Stimulated activated CD8-positive, alpha-beta memory T cell treated with anti-CD3 and anti-CD28 coated beads, Interleukin-7, amount 100 ng/mL, for 24 hours (primary cell): ENCODE results near the gene PTH1R.

Experiments
- DNase-seq: peaks from one replicate; pipeline ENCODE4 v3.0.0-alpha.2; 2020; ENCODE audit warnings: low read depth

The PTH1R gene

DNA sequence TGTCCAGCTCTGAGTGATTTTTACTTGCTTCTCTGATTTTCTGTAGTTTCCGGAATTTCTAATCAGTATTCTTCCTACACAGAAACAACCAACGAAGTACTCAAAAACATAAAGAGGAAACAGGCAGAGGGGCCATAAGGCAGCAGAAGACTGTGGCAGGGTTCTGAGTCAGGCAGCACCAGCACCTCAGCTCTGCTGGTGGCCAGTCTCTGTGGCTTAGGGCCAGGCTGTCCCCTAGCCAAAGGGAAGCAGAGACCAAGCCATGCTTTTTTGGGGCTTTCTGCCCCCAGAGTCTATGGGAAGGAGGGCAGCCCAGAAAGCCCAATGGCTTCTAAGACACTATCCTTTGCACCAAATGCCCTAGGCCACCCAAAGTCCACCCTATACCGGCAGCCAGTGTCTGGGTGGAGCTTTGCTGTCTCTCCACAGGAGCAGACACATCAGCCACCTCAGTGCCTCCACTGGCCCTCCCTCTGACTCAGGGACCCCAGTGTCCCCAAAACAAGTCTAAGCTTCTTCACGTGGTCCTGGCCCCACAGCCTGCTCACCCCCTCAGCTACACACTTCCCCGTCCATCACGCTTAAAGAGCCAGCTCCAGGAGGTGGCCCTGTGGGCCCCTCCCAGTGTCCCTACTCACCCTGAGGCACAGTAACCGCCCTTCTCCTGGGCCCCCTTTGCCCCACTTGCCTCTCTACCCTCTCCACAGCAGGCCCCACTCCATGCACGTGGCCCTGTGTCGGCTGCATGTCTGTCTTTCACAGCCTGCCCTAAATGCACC, 52.8 kb downstream of the PTH1R start:
- DNase-seq = no peak

DNA sequence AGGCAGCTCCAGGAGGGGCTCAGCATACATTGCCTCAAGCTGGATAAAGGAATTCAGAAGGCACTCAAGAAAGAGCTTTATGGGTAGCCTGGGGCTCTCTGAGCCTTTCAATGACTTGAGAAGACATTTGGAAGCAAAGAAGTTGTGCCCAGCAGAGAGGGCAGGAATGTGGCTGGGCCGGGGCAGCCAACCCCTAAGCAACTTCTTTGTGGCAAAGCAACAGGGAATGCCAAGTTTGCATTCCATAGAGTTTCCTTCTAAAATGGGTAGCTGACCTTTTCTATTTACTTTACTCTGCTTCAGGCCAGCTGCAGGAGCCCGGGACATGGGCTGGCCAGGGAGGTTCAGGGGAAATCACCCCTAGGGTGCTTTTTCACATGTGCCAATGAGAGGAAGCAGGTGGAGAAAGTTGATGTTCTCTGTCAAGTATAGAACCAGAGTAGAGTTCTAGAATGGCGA, 53.5 kb downstream of the PTH1R start:
- DNase-seq = no peak

DNA sequence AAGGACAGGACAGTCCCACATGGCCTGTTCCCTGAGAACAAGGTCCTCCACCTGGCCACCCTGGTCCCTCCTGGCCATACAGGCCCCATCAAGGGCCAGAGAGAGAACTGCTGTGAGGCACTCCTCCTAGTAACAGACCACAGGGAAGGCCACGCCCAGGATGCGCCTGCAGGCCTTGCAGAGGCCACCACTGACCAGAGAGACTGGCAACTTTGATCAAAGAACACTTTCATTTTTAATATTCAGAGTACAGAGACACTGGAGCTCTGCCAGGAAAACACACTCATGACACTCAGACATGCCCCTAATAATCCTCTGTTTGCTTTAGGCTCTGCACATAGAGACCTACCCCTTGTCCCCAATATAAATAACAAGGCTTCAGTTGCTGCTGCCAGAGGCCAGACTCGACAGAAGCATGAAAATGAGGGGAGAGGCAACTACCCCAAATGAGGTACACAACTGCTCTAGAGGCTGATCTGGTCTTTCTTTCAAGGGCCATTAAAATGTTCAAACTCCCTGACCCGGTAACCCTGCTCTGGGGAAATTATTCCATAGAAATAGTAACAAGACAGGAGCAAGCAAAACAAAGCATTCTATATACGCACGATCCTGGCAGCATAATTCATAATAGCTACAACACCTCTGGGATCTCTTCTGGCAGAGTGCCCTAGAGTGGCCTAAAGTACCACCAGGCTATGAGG, 54.3 kb downstream of the PTH1R start:
- no peak for DNase-seq

DNA sequence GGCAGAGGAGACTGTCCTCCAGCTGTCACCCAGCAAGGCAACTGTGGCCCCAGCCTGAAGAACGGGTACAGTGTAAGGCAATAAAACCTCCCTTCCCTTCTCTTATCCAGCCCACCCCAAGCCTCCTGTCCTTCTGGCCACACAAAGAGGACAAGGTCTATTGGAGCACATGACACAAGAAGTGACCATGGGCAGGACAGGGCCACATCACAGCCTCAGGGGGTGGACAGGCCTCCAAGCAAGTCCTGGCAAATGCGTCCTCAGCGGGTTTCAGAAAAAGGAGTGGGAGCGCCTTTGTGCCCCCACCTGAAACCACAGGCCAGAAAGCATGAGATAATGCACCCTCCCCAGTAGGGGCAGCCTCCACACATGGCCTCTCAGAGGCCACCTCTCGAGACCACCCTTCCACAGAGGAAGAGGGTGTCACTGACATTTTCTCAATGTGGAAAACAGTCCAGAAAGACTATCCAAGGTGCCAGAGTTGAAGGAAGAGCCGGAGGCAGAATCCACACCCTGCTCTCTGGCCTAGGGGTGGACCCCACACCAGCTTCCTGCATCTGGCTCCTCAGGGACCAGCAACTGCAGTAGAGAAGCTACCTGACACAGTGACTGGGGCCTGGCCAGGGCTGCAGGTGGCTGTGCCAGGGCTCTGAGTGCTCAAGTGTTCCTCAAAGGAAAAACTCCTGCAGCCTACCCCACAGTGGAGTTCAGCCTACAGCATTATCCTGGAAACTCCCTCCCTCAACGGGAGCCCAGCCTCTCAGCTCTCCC, 55.1 kb downstream of the PTH1R start:
- no peak for DNase-seq

DNA sequence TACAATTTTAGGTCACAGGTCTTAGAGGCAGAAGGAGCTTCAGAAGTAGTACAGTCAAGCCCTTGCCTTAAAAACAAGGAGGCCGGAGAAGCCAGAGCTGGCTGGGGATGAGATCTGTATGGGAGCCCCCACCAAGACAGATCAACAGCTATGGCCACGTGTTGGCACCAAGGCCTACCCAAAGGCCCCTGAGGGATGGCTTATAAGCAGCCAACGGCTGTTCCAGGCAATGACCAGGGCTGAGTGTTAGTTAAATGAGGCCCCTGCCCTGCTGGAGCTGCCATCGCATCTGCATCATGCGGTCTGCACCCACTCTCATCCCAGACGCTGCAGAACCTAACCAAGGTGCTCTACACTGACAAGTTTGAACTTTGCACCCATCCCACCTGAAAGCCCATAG, 55.7 kb downstream of the PTH1R start:
- DNase-seq = no peak

DNA sequence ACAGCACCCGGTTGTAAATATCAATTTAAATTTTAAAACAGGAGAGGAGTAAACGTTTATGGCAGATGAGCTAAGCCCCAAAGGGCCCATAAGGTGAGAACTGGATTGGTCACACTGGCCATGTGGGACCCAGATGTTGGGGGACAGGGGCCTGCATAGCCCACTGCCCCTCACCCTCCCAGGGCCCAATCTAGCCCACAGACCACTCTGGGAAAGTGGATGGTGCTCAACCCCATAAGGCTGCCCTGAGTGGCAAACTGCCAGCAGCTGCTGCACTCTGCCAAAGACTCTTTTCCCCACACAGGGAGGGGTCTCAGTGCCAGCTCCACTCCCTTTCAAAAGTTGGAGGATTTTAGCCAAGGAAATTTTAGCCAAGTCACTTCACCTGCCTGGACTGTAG, 56.6 kb downstream of the PTH1R start:
- no peak for DNase-seq

DNA sequence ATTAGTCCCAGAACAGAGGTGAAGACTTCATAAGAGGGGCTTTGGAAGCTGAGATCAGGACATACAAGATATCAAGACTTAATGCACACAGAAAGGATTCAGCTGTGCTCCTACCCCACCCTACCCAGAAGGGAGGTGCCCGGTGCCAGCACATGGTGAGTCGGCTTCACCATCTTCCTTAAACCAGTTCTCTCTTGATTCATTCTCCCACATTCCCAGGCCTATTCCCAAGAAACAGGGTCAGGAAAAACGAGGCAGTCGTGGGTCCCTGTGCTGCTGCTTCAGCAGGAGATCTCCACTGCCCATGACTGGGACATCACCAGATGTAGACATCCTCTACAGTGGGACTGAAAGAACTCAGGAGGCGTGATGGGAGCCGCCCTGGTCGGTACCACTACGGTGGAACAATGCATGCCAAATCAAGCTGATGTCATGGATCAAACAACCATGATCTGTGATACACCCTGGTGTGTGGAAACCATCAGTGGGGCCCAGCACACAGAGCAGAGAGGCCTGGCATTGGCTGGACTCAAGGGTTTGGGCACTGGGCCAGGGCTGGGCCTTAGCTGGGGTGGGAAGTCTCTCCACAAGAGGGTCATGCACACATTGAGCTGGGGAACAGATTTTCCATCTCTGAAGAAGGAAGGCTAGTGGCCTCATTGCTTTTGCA, 57.1 kb downstream of the PTH1R start:
- DNase-seq = no peak

DNA sequence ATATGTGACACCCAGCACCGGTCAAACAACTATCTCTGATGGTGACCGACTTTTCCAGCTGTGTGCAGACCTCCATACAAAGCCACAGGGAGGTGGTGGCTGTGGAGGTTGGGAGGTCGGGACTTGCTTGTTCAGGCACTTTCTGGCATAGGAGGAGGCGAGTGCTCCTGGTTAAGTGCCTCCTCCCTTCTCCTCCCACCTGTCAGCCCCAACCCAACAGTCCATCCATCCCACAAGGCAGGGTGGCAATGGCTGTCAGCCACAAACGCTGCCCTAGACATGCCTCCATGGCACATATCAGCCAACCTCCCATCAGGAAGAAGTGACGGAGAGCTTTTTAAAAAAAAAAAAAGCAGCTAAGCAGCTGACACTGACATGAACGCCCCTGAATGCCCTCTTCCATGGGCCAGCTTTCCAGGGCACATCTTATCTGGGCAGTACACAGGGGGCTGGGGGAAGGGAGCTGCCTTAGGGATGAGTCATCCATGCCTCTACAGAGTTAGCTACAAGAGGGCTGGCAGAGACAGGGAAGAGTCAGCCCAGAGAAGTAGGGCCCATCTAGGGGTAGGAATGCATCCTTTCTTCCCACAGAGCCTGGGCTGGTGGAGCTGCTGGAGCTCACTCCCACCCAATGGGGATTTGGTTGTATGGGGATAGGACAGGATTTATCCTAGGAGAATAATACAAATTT, 57.8 kb downstream of the PTH1R start:
- no peak for DNase-seq

DNA sequence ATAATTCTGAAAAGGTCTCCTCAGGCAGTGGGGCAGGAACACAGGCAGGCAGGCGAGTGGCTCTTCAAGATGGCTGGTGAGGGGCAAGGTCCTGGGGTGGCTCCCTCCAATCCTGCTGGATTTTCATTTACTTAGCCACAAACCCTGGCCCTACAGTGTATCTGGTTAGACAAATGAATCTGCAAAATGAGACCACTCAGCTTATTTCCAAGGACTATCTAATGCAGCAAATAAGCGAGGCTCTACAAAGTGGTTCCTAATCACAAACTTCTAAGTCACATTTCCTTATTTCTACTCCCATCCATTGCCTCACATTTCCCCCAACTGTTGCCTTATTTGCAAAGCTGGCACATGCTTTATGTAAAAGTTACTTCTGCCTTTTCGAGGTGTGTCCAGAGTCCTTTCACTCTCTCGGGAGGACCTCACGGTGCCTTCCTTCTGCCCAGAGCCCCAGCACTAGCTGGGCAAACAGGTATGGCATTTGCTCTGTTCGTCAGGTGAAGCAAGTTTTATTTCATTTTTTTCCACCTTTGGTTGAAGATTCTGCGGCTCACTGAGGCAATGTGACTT, 58.6 kb downstream of the PTH1R start:
- no peak for DNase-seq

DNA sequence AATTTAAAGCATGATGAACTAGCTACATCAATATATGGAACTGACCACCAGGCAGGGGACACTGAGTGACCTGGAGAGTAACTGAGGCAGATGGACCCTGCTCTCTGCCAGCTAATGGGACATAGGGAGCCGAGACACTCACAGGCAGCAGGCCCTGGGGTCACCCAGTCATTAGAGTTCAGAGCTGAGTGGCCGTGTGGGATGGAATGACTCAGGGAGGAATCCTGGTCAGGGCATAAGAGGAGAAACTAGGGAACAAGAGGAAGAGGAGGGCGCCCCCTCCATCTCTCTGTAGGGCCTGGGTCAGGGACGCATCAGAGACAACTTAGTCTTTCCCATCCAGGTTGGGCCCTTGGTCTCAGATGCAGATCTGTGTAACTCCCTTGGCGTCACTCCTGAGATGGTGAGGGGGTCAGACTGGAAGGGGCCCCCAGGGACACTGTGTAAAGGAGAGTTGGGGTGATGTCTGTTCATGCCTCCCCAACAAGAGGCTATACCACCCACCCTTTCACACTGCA, 59.3 kb downstream of the PTH1R start:
- no peak for DNase-seq

DNA sequence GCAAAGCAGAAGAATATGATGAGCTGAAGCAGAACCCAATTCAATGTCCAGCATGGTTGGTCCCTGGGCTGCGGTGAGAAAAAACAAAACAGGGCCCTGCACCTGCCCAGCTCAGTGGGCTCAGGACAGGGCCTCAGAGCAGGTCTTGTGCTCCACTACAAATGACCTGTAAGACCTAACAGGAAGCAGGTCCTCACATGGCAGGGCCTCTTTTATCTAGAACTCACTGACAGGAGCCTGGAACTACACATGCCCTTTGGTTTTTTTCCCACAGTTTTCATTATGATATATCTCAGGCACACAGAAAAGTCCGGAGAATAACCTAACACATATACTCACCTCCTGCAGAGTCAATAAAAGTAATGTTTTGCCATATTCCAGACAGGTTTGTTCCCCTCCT, 60.6 kb downstream of the PTH1R start:
- DNase-seq = no peak

DNA sequence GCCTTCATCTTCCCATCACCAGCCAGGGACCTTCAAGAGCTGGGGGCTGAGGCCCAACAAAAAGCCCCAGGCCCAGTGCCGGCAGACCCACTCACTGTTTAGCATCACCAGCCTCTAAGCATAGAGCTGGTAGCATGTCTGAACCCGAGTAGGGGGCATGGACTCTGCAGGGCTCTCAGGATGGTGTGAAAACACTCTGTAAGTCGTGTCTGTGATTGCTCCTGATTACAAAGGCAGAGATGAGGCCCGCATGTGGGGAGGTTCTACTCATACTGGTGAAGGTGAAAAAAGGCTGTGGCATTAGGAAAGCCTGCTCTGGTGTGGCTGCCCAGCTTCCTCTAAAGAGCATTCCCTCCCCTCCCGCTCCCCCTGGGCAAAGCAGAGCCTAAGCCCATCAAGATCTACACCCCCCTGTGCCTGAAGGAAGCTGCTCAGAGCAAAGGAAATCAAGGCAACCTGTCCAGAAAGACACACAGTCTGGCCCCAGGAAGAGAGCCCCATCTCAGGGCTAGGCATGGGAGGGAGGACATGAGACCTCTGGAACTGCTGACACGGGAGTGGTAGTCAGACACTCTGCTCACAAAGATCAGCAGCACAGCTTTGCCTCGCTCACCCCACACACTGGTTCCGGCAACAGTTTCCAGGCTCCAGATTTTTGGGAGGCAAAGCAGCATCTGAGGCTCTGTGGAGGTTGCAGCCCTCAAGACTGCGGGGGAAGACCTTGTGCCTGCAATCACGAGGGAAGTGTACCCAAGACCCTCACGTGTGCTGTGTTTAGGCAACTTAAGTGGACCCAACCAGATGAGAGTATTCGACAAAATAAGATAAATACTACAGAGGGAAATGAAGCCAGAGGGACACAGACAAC, 62.3 kb downstream of the PTH1R start:
- no peak for DNase-seq

DNA sequence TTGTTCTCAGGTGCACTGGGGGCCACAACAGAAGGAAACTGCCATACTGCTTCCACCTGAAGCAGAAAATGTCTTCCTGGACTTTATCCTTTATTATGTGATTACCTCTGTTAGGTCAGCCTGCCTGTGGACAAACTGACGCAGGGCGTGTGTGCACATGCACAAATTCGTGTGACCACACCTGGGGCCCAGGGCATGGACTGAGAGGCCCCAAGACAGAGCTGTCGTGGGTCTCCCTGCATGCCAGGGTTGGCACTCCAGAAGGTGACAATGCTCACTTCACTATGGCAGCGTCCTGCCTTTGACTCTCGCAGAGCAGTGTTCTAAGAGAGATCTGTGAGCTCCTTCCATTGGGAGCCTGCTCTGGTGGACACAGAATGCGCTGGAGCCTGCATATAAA, 64.6 kb downstream of the PTH1R start:
- DNase-seq = no peak

DNA sequence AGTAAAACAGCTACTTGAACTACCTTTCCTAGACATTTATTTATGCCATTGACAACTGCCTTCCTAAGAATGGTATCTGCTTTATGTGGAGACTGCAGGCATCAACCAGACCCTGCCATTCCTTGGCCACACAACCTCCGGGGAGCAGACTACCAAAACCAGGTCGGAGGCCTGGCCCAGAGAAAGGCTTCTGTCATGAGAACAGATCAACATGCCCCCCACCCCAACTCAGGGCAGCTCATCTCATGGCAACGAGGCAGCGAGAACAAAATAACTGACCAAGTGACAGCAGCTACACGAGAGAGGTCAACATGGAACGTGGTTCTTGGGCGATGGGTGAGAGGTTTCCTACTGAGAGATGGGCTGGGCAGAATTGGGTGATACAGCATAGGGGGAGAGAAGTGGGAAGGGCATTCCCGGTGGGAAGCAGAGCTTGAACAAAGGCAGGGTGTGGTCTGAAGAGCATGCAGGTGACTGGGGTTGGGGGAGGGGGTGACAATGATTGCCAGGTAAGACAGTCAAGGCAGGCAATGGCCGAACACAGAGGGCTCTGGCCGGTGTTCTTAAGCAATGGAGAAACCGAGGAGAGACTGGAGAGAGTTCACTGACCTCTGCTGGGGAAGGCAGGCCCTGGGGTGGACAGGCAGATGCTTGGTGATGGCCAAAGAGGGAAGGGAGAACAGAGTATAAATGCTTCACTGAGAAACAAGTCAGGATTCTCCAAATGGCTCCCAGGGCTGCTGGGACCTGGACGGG, 65.1 kb downstream of the PTH1R start:
- DNase-seq = no peak

DNA sequence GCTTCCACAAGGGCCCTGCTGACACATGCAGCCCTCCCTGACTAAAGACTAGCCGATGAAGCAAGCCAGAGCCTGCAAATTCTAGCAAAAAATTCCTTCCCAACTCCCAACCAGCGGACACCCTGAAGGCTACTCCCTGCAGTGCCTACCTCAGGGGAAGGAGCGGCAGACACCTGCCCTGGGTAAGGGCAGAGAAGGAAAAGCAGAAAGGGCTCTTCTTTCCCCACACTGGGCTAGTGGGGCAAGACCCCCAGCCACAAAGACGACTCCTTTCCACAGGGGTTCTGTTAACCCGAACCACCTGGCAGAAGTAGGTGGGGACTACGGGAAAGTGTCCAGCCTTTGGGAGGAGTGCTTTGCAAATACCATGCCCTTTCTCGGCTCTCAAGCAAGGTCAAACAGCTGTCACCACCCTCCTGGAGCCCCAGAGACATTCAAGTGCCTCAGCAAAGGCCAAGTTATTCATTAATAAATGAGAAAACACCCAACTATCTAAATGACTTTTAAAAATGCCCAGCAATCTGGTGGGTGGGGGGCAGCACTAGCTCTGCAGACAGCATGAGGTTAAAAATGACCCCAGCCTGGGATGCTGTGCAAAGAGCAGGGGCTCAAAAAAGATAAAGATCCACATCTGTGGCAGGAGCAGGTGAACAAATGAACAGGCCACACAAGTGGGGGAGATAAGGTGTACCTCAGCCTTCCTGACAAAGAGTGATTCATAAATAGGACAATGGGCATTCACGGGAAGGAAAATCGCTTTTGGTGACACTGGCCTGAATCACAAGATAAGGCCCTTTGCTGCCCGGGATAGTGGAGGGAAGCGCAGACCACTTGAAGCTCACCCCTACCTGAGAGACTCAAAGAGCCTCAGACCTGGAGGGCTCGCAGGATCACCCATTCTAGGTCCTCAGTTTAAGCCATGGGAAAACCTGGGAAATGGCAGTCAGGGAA, 66.0 kb downstream of the PTH1R start:
- no peak for DNase-seq

DNA sequence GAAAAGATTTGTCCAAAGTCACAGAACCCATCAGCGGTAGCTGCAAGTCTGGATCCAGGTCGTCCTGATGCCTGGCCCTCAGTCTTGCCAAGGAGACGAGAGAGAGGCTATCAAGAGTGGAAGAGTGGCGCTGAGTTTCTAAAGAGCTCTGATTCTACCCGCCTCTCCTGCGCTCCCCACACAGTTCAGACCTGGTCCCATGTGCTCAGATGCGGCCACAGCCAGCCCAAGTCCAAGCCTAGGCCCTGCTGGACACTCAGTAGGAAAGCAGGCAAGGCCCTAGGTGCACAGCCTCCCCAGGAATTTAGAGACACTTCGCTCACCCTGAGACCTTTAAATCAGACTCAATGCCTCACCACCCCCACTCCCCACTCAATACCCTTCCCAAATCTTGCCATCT, 66.7 kb downstream of the PTH1R start:
- DNase-seq = no peak

DNA sequence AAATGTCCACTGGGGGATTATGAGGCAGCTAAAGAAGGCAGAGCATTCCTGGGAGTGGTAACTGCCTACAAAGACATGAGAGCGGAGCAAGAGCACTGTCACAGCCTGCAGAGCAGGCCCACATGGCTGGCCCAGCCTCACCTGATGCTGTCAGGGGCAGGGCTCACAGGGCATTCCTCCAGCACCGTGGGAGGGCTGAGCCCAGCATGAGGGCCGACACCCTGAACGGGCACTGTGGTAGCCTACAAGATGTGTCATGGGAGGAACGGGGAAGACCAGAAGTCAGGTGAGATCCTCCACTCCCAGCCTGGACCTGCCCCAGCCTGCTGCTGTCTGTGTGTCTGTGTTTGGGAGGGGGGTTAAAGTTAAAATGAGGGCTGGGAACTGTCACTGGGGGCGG, 68.9 kb downstream of the PTH1R start:
- DNase-seq = no peak

DNA sequence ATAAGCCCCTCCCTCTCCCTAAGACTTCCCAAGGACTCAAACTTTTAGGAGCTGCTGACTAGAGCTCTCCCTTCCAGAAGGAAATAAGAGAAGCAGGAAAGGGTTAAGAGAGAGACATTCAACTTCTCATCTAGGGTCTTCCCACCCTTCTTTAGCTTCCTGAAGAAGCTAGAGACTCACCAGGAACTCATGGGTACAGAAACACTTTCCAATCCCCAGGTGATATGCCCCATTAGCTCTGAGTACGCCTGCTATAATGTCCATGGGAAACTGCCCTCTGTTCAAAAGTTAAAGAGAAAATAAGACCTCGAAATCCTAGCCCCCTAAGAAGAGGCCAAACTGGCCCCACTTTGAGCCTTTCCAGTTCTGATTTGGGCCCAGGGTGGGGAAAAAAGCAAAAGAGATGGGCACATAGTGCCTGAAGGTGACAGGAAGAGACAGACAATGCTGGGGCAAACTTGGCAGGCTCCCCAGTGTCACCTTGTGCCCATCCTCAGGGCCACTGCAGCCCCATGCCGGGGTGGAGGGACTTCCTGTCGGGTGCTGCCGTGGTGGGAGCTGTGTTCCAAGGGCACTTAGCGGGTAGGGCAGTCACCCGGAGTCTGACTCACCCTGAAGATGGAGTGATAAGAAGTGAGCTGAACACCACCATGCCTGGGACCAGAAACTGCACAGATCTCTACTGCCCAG, 69.5 kb downstream of the PTH1R start:
- no peak for DNase-seq
